GM20431 (cell line): Measurements from ENCODE around the gene TBXAS1.
"Not testable (repeated sequence)": the region's sequence is repeated elsewhere in the genome, so short reads cannot be mapped to it uniquely, and the experiment has no call there.

ENCODE experiments used
- in situ Hi-C: fragments of 300-500 bp; cut with MseI, MboI; formaldehyde crosslinking; loops from one replicate; pipeline ENCODE4 v1.15.0; 2020; ENCODE audit warnings: low sequenced_read_pairs; ENCODE audit not compliant: unreplicated experiment

The TBXAS1 gene

DNA sequence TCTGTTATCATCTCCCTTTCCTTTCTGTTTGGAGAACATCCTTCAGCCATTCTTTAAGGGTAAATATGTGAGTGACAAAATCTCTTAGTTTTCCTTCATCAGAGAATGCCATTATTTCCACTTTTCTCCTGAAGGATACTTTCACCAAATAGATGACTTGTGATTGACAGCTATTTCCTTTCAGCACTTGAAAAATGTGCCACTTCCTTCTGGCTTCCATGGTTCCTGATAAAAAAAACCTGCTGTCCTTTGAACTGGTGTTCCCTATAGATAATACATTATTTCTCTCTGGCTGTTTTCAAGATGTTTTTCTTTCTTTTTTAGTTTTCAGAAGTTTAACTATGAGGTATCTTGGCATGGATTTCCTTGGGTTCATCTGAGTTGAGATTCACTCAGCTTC is 79.7 kb downstream of the TBXAS1 start:
- in situ Hi-C loops = no loop called here

DNA sequence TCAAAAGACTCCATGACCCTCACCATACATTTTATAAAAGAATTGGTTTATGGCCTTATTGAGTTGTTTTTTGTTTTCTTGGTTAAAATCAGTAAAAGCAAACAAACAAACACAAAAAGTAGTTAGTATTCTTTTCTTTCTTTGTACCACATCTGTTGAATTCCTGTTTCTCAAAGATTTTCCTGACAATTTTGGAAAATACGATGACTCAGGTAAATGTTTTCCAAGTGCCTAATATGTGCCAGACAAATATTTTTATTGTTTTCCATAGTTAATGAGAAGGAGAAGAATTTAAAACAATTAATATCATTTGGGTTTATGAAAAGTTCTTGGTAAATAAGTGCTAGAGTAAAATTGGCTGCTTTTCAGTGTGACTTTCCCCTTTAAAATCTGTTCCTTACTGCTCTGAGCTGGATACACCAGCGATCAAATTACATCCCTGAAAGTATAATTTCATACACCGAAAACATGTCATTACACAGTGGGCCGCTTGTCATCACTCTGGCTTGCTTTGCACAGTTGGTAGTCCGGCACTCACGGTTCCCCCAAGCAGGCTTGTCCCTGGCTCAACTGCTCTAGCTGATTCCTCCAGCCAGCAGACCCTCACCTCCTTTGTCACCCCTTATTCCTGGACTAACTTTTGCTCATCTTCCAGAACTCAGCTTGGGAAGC is 80.5 kb downstream of the TBXAS1 start:
- in situ Hi-C loops = no loop called here

DNA sequence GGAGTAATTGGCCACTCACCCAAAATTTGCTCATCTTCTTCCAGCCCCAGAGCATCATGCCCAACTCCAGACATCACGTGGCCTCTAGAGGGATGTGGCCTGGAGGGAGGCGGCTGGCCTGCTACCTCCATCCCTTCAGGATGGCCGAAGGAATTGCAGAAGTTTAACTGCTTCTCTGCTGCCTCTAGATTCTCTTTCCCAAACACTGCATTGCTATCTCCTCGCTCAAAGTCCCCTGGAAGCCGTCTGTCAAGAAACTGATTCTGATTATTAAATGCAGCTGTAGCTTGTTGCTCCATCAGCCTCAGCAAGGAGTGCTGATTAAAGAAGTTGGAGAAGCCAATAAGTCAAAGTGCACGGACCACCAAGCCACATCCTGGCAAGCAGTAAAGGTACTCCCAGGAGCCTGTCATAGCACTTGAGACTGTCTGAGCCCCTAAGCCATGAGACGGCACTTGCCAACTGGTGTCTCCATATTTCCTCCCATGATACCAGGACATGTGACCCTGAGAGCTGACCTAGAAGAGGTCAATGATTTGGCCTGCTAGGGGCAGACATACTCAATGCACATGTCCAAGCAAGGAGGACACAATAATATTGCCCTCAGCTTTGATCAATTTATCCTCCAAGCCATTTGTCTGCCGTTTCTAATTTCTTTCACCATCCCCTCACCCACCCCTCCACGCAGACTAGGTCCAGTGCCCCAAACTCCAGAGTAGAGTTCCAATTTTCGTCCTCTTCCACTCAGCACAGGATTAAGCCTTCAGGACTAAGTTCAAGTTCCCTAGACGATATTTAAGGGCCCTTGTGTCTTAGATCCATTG is 84.2 kb downstream of the TBXAS1 start:
- in situ Hi-C loops = no loop called here

DNA sequence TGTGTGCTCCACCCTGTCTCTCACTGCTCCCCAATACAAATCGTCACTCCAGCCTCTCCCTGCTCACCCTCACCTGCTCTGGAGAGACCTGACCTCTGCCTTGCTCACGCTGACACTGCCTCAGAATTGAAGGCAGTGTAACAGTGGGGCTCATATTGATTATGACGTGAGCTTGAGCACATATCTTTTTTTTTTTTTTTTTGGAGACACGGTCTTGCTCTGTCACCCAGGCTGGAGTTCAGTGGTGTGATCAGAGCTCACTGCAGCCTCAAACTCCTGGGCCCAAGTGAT is 84.7 kb downstream of the TBXAS1 start:
- in situ Hi-C loops = no loop called here

DNA sequence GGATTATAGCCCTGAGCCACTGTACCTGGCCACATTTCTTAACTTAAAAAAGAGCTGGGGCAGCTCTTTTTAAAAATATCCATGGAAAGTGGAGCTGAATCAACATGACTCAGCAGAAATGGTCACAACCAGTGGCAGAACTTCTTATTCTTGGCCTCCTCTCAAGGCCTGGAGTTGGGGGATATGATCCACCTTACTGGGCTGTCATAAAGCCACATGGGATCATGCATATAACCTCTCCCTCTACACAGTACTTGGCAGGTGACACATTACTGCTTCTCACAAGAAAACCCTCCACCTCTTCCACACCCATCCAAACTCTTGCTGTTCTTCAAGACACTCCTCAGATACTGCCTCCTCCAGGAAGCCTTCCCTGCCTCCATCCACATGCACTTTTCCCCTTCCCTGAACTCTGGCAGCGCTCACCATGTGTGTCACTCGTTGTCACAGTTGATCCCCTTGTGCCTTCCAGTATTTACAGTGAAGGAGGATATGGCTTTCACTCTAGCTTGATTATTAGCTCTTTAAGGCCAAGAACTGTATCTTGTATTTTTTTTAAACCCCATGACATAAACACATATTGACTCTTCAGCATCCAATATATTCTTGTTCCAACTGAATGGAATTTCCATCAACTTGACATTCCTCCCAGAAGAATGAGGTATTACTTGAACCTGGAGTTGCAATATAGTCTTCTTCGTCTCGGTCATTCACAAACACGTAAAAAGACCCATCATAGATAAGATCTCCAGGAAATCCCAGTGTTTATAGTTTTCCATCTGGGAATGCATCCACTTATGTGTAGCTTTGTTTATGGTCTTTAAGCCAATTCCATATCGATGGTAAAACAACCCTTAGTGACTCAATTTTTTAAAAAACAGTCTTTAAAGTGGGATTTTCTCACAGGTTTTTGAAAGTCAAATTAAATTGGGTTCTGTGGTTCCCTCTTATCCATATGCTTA is 85.5 kb downstream of the TBXAS1 start:
- in situ Hi-C loops = no loop called here

DNA sequence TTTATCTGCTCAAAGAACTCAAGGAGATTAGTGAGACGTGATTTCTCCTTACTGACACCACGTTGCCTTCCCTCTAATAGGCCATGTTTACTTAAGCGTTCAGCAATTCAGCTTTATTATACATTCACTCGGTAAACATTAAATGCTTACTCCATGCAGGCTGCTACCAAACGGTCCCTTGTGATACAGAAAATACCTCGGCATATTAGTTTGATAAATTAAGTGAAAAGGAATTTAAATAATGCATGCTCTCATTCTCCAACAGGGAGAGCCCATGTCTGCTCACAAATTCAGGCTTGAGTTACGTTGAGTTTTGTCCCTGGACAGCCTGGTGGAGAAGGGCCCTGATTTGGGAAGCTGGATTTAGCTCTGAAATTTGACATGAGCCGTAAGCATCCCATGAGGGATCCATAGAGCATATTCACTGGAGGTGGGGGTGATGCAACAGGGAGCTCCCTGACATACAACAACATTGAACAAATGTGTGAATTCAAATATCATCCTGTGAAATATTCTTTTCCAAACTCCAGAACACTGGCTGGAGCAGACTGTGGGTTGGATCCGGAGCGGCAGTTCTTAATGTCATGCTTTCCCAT is 86.3 kb downstream of the TBXAS1 start:
- in situ Hi-C loops = no loop called here

DNA sequence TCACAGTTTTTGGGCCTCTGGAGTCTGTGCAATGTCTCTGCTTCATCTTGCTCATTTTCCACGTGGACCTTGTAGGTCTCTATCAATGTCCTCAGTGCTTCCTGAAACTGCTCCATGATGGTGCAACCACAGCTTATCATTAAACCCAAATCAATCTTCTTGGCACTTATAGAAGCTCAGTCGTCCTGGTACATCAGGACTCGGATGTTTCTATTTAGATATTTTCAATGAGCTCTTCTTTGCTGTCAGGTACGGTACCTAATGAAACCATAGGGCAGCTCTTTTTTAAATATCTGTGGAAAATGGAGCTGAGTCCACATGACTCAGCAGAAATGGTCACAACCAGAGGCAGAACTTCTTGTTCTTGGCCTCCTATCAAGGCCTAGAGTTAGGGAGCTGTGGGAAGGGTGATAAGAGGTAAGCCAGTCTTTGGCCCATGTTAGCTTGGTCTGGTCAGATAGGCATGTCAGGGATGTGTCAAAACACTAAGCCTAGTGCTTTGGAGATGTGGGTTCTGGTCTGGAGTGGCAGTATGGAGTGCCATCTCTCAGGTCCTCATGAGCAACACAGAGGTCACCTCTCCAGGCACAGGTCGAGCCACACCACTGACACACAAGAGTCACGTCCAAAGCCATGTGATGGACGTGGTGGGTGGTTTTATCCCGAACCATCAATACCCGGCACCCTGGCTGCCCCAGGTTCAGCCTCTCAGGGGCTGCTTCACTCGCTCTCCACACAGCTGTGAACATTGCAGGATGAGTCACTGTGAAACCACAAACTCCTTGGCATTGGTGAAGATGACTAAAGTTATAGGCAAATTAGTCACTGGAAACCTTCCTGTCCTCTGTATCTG is 87.0 kb downstream of the TBXAS1 start:
- in situ Hi-C loops = no loop called here

DNA sequence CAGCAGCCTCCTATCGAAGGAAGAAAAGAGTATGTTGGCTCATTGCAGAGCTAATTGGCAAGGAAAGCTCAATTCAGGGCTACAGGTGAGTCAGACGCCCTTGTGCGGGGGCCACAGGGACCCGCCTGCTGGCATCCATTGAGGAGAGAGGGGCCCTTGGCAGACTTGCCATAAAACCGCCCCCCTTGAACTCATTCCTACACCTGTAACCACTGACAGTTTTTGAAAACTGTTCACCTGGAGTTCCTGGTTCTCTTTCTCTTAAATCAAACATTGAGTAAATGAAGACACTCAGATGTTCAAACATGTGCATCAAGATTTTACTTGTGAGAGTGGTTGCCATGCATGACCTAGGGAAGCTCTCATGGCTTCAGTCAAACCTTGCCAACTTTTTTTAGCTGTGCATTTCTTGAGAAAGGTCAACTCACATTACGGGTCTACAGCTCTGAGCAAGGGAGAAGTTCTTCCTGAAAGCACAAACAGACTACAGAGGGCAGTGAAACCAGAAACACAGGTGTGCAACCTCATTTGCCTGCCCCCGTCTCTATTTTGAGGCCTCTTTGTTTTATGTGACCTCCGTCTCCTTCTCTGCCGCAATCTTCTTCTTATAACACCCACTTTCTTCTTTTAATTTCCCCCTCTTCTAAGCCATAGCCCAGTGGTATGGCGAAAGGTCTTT is 87.8 kb downstream of the TBXAS1 start:
- in situ Hi-C loops = no loop called here

DNA sequence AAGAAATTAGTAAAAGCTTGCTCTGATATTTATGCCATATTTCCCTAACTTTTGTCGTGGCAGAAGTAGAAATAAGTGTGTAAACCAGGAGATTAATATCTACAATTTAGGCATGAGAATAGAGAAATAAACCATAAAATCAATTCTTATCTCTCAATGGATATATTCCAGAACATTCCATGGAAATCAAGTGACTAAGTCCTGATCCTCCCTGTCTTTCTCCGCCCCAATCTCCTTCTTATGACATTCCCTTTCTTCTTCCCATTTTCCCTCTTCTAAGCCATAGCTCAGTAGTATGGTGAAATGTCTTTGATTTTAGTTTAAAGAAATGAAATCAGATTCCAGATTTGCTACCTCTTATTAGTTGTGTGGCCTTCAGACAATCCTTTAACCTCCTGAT is 88.8 kb downstream of the TBXAS1 start:
- in situ Hi-C loops = no loop called here

DNA sequence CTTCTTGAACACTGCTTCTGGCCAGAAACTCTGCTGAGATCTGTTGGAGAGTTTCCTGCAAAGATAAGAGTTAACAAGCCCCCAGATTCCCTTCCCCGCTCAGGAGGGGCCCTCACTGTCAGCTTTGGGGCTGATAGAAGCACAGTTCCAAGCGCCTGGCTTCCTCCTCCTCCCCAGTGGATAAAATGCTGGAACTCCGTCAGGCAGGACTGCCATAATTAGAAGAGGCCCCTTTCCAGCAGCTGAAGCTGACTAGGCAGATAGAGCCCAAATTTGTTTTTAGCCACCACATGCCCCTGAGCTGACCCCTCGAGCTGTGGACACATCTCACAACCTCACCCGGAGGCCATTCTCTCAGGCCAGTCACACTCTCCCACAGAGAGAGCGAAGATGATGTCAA is 89.4 kb downstream of the TBXAS1 start:
- in situ Hi-C loops = no loop called here

DNA sequence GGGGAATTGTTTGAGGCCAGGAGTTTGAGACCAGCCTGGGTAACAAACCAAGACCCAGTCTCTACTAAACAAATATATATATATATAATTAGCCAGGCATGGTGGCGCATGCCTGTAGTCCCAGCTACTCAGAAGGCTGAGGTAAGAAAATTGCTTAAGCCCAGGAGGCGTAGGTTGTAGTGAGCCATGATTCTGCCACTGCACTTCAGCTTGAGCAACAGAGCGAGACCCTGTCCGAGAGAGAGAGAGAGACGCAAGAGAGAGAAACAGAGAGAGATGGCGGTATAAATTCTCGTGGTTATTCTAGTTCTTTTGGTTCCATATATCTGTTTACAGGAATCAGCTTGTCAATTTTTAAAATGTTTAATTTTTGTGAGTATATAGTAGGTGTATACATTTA is 94.0 kb downstream of the TBXAS1 start:
- in situ Hi-C loops = no loop called here

DNA sequence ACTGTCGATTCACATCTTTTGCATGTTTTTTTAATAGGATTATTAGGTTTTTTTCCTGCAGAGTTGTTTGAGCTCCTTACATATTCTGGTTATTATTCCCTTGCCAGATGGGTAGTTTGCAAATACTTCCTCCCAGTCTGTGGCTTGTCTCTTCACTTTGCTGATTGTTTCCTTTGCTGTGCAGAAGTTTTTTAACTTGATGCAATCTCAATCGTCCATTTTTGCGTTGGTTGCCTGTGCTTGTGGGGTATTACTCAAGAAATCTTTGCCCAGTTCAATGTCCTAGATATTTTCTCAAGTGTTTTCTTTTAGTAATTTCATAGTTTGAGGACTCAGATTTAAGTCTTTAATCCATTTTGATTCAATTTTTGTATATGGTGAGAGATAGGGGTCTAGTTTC is 95.4 kb downstream of the TBXAS1 start:
- in situ Hi-C loops = no loop called here

DNA sequence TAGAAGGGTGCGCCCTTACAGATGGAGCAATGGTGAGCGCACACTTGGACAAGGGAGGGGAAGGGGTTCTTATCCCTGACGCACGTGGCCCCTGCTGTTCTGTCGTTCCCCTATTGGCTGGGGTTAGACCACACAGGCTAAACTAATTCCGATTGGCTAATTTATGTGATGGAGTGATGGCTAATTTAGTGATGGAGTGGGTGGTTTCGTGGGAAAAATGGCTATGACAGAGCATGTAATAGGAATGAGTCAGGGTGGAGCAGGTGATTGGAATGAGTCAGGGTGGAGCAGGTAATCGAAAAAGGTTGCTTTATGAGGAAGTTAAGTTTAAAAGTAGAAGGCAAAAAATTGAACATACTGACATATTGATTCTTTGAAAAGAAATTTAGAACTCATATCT is 100.2 kb downstream of the TBXAS1 start:
- in situ Hi-C loops = not testable (repeated sequence)

DNA sequence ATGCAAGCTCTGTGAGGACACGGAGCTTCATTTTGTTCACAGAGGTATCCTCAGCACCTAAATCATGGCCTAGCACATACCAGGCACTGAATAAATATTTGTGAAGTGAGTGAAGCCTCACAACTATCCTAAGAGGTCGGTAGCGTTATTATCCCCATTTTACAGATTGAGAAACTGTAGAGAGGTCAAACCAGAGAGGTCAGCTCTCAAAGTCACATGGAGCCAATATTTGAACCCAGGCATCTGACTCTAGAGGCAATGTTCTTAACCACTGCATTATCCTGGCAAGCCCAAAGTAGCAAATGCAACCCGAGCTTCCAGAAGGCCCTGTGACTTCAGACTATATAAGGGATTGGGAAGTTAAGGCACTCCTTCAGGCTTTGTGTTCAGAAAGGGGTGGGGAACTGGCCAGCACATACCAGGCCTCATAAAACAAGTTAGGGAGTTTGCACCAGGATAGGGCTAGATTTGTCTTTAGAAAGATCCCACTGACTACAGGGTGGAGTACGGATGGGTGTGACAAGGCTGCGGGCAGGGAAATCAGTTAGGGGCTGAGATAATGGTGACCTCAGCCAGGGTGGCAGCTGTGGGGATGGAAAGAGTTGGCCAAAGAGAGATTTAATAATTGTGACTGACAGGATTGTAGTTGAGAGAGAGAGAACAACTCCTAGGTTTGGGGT is 101.4 kb downstream of the TBXAS1 start:
- in situ Hi-C loops = no loop called here

DNA sequence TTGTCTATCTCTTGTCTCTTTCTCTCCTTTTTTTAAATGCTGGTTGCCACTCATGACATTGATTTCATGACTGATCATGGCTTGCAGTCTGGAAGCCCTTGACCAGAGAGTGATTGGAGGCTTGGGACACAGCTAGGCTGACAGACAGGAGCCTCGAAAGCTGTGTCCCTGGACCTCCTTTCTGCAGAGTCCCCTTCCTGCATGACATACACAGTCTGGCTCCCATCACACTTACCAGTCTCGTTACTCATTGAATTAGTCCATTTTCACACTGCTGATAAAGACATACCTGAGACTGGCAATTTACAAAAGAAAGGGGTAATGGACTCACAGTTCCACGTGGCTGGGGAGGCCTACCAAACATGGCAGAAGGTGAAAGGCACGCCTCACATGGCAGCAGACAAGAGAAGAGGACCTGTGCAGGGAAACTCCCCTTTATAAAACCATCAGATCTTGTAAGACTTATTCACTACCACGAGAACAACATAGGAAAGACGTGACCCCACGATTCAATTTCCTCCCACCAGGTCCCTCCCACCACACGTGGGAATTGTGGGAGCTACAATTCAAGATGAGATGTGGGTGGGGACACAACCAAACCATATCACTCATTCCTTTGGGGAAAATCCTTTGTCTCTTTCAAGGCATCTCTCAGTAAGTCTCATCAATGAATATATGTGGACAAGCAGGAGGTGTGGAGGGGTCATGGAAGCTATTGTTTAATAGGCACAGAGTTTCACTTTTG is 102.3 kb downstream of the TBXAS1 start:
- in situ Hi-C loops = no loop called here

DNA sequence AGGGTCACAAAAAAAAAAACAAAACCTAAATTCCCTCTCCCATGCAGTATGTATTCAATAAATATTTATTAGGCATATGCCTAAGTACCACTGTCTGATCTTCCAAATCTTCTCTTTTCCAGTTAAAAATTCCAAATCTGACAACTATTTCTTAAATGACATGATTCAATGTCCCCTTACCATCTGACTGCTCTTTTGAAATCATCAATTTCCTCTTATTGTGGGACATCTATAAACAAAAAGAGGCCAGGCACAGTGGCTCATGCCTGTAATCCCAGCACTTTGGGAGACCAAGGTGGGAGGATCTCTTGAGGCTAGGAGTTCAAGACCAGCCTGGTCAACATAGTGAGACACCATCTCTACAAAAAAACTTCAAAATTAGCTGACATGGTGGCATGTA is 103.5 kb downstream of the TBXAS1 start:
- in situ Hi-C loops = no loop called here

DNA sequence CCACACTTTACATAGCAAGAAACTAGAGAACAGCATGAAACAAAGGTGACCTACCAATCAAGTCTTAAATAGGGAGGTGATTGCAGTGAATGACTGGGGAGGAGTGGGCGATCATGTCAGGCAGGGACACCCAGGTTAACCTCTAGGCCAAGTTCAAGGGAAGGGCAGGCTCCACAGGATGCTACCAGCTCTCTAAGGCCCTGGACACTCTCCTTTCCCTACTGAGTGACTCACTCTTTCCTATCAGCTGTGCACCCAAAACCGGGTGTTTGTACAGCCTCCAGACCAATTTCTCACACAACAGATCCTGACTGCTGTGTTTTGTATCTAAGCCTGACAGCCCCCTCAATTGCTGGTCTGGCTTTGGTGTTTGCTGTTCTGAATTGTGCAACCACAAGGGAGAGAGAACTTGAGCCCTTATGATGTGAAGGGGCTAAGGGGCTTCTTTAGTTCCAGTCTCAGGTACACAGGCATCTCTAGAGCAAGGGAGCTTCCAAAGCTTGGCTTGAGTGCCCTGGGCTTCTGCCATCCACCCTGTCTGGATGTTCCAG is 107.8 kb downstream of the TBXAS1 start:
- in situ Hi-C loops = no loop called here

DNA sequence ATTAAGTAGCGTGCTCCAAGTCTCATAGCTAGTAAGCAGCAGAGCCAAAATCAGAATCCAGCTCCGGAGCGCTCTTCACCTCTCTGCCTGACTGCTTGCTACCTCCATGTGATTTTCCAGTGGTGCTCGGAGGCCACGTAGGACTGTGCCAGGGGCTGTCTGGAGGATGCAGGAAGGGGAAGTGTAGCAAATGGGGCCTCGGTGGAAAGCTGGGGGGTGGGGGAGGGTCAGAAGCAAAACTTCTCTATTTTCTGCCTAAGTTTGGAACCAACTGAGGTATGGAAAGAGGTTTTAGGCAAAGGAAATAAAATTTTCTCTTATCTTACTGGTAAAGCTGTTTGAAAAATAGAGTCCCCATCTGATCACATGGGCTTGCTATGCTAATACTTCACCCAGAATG is 108.7 kb downstream of the TBXAS1 start:
- in situ Hi-C loops = no loop called here
